HG03460 (cell line): Measurements from ENCODE around the gene HIVEP3.

ENCODE experiments used
- ATAC-seq: cut with Tn5 transposase; IDR thresholded peaks from one replicate; pipeline ENCODE4 v1.9.1; 2021; ENCODE audit not compliant: unreplicated experiment

Gene HIVEP3

DNA sequence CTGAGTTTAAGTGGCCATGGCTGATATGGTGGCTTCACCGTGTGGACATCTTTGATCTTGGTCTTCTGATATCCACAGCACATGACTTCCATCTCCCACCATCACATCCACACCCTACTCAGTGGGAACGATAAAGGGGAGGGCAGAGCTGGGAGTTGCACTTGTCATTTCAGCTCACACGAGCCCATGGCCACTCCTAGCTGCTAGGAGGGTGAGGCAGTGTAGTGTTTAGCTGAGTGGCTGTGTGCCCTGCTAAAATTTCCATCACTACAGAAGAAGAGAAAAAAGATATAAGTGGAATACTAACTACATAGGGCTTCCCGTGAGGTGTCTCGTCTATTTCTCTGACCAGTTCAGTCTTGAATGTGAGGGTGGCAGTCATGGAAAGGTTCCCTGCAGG lies 310.9 kb downstream of the HIVEP3 start:
- no peak for ATAC-seq

DNA sequence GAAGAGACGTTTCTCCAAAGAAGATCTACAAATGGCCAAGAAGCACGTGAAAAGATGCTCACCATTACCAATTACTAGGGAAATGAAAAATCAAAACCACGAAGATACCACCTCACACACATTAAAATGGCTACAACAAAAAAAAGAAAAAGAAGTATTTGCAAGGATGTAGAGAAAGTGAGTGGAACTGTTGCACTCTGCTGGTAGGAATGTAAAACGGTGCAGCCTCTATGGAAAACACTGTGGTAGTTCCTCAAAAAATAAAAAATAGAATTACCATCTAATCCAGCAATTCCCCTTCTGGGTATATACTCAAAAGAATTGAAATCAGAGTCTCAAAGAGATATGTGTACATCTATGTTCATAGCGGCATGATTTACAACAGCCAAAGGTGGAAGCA lies 318.8 kb downstream of the HIVEP3 start:
- no peak for ATAC-seq

DNA sequence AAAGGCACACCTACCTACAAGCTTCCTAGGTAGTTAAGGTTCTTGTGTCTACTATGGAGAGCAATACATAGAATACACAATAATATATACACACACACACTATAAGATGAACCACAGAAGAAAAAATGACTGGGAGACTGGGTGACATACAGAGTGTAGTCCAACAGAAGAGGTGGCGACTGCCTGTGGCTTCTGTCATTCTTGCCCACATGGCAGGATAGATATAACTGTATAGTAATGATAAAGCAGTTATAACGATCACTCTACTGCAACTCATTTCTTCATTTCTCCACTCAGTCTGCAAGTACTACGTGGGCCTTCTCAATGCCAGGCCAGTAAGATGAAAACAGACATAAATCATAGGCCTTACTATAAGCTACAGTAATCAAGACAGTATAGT lies 320.4 kb downstream of the HIVEP3 start:
- no peak for ATAC-seq

DNA sequence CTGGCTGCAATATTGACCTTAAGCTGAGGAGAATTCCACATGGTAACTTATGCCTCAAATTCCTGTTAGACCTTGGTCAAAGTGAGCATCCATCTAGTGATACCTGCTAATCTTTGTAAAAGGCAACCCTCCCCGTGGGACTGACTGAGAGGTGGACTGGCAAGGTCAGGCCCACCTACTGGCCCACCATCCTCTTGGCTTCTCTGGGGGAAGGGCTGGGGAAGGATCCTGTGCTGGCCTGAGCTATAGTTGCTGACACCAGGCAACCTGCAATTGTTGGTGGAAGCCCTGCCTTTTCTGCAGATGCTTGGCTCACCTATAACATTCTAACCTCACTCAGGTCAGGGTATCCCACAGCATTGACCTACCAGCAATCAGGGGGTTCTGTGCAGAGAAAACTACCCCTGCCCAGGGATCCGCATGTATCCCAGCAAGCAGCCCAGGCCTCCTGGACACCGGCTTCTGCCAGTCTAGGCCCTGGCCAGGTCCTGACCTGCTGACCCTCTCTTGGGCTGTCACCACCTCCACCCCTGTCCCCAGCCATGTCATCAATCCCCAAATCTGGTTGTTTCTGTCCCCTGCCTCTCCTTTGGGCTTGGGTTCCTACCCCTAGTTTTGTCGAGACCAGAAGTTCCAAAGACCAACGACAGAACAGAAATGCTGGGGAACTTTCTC lies 326.1 kb downstream of the HIVEP3 start:
- ATAC-seq, result no peak

DNA sequence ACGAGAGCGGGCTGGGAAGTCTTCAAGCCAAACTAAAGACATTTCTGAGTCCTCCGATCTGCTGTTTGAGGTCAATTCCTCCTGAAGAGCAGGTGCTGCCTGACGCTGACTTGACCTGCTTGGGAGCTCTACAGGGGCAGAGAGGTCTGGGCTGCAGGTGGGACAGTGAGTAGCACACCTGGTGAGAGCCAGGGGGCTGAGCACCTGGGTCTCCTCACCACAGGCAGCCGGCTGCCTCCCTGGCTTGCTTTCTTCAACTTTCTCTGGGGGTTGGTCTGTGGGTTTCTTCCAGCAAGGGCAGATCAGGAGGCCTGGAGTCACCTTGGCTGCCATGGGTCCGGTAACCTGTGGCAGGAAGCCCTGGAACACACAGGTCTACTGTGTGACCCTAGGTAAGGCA lies 326.8 kb downstream of the HIVEP3 start:
- no peak for ATAC-seq

DNA sequence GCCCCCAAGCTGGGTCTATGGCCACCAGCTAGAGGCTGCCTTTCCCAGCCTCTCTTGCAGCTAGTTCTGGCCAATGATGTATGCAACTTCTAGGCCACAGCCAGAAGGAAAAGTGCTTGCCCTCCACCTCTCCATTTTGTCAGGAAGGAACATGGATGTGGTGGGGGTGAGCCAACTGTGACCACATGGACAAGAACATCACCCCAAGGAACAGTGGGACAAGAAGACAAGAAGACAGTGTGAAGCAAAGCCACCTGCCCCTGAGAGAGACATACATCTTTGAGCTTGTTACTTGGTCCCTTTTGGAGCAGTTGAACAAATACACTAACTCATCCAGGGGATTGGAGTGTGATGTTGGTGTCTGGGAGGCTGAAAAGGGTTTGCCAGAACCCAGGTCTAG lies 328.4 kb downstream of the HIVEP3 start:
- no peak for ATAC-seq

DNA sequence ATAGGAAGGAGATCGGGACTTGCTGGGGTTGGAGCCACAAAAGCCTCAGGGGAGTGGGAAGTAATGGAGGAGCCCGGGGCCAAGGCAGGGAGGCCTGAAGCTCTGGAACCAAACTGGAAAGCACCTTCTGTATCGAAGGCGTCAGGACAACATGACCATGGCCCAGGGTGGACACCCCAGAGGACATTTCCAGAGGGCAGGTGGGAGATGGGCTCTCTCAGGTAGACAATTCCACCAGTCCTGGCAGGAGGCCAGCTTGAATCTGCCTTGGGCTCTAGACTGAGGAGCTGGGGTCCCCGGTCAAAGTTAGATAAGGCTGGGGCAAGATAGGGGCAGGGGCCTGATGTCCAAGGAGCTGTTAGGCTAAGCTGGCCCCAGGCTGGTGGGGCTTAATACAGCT lies 329.3 kb downstream of the HIVEP3 start:
- no peak for ATAC-seq

DNA sequence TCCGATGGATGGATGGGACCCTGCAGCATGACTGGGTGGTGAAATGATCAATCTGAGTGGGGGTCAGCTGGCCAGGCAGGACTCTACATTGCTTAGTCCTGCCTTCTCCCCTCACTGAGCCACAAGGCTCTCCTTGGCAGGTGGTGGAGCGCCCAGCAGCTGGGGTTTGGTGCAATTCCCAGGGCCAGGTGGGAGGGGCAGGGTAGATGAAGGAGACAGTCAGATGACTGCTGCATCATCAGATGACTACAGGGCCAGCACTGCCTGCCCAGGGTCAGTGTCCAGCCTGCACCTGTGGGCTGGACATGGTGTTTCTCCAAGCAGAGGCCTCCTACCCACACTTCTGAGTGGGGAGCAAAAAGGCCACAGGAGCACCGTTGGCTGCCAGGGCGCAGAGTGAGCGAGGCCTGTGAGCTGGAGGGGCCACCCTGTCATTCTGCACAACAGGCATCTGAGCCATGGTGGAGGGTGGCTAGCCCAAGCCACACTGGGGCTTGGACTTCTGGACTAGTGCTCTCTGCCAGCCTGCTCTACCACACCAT lies 330.3 kb downstream of the HIVEP3 start:
- ATAC-seq, result no peak

DNA sequence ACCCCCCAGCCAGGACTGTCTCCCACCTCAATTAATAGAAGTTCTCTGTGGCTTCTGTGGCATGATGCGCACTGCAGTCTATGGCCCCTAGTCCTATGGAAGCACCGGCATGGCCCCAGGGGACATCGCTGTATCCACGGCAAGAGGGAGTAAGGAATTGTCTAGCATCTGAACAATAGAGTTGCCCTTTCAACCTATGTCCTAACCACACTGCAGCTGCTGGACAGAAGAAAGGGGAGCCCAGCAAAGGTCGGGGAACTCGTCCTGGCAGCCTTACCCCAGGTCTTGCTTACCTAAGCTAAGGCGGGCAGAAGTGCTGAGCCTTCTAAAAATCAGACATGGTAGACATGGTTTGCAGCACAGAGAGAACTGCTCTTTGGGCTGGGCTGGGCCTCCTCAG lies 330.9 kb downstream of the HIVEP3 start:
- no peak for ATAC-seq

DNA sequence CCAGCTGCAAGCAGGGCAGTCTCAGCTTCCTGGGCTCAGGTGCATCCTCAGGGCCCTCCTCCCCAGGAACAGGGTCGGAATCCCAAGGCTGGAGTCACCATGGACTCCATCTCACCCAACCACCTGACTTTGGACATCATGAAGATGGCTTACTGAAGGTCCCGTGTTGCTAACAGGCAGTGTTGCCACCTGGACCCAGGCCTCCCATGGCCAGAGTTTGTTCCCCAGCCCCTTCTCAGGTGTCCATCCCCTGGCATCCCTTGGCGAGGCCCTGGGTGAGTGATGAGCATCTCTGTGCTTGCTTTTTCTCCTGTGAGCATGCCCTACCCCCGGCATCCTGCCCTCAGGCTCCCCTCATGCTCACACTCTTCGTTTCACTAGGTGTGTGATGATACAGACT lies 332.5 kb downstream of the HIVEP3 start:
- ATAC-seq, result no peak

DNA sequence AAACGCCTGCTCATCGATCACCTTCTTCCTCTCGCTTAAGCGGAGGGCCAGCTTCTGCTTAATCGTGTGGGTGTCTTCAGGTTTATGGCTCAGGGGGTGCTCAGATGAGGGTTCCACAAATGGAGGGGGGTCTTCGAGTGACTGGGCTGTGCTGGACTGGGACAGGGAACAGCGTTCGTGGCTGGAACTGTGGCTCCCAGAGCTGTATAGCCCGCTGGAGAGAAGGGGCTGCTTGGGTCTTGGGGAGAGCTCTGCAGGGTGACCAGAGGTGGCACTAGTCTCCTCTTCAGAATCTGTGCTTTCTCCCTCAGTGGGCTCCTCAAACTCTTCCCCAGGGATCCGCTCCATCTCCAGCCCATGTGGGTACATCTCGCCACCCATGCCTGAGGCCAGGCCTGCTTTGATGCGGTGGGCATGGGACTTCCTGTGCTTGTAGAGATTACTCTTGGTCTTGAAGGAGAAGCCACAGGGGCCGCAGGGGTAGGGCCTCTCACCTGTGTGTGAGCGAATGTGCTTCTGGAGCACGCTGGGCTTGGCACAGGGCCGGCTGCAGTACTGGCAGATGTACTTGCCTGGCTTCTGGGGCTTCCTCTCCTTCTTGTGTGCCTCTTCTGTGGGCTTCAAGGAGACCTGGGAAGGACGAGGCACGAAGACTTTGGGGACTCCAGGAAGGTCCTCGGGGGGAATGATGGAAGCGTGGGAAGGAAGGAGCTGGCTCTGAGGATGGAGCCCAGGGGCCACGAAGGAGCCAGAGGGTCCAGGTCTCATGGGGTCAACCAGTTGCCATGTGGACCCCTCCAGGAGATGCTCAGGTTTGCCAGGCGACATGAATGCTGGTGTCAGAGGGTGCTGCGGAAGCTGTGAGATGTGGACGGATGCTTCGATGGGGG lies 334.8 kb downstream of the HIVEP3 start:
- ATAC-seq, result no peak

DNA sequence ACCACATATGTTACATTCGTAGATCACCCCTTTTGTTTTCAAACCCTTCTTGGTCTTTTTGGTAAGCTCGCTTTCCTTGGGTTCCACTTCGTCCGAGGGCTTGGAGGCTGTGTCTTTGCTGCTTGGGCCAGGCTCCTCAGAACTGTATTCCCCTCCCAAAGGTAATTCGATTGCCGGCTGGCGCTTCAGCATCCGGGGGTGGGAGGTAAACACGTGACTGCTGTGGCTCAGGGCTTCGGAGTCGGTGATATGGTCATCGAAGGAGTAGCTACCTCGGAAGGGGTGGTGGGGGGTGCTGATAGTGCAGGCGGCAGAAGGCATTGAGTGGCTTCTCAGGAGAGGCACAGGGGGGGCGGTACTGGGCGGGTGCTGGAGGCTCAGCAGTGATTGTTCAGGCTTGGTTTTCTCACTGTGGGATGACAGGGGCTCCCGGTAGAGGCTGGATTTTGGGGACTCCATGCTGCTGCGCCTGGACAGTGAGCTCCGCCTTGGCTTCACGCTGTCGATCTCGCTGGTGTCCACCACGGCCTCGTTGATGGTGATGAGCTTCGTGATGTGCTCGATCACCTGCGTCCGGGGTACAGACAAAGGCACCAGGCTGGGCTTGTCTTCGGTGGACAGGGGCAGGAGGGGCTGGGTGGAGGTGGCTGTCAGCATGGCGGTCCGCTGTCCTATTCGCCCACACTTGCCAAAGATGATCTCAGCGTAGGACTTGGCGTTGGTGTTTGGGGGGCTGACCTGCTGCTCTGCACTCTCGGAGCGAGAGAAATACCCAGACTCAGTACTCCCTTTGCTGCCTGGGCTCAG lies 335.7 kb downstream of the HIVEP3 start:
- no peak for ATAC-seq

DNA sequence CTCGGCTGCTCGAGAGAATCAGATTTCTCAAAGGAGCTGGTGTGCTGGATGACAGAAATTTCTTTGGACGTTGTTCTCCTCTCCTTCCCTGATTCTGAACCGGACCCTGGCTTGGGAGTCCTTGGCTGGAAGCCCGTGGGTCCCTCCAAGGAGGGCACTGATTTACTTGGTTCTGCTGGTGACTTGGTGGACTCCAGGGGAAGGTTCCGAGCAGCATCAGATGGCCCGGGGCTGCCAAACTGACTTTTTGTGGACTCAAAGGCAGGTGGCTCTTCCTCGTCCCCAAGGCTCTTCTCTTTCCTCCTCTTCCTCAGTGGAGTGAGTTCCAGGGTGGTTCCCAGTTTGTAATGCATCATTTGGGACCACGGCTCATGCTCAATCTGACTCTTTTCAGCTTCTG lies 336.4 kb downstream of the HIVEP3 start:
- ATAC-seq, result no peak

DNA sequence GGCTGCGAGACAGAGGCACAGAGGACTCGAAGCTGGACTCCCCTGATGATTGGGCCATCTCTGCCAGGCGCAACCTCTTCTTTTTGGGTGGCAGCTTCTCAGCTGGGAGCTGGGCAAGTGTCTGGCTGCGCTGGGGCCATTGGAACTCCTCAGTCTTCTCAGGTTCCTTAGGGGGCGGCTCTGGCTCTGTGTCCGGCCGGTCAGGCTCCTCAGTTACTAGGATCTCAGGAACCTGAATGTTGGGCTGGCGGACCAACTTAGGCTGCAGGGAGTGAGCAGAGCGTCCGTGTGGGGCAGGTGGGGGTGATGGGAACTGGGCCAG lies 336.8 kb downstream of the HIVEP3 start:
- ATAC-seq, result no peak

DNA sequence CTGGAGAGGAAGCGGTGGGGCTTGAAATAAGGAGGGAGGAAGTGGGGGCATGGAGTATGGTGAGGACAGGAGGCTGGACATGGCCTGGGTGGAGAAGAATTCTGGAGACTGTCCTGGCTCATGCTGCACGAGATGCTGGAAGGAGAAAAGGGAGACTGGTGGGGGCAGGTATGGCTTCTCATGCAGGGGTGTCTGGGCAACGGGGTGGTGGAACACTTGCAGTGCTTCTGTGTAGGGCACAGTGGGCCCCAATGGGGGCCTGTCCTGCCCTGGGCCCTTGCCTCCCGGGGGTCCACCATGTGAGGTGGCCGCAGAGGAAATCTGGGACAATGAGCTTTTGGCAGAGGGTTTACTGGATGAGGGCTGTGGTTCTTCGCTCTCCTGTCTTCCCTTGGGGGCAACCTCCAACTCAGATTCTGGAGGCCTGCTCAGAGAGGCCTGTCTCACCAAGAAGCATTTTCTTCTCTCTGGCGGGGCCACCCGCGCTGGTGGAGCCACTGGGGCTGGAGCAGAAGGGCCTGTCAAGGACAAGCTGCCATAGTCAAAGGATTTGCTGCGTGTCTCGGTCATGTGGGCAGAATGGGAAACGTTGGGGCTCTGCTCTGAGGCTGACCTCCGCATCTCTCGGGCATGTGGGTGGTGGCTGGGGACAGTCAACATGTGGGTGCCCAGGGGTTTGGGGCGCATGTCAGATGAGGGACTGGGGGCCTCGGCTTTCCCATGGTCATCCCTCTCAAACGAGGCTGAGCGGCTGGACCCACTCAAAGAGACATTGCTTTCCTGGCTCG lies 337.3 kb downstream of the HIVEP3 start:
- ATAC-seq, result no peak

DNA sequence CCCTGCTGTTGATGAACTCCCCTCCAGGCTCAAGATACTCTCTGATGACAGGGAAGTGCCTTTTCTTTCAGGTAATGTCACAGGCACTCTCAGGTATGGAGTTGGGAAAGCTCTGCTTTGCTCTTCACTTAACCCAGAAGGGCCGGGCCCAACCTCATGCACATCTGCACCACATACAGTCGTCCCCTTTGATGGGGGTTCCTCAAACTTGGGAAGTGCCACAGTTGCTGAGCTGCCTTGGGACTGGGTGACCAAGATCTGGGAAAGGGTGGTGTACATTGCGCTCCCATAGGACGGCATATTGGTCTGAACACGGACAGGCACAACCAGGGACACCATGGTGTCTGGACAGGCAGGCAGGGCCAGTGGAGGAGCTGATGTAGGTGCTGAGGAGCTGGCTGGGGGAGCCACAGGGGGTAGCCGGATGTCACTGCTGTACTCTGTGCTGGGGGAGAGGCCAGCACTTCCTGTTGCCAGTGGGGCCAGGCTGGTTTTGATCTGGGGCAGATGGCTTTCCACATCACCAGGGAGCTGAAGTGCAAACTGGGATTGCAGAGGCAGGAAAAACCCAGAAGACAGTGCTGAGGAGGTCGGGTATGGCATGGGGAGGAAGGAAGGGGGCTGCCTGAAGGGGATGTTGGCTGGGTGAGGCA lies 338.1 kb downstream of the HIVEP3 start:
- no peak for ATAC-seq

DNA sequence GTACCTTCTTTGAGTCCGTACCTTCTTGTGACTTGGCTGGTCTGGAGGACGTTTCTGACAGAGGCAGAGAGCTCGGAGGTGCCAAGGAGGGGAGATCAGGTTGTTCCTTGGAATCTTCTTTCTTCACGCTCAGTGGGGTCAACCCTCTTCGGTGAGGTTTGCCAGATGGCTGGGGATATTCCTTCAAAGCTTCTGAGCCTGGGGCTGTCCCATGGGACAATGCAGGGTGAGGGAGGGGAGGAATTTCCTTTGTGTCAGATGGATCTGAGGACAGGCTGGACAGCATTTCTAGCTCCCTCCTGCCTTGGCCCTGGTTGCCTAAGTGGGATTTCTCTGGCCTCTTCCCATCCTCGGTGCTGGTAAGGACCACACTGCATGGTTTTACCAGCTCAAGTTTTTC lies 338.7 kb downstream of the HIVEP3 start:
- no peak for ATAC-seq

DNA sequence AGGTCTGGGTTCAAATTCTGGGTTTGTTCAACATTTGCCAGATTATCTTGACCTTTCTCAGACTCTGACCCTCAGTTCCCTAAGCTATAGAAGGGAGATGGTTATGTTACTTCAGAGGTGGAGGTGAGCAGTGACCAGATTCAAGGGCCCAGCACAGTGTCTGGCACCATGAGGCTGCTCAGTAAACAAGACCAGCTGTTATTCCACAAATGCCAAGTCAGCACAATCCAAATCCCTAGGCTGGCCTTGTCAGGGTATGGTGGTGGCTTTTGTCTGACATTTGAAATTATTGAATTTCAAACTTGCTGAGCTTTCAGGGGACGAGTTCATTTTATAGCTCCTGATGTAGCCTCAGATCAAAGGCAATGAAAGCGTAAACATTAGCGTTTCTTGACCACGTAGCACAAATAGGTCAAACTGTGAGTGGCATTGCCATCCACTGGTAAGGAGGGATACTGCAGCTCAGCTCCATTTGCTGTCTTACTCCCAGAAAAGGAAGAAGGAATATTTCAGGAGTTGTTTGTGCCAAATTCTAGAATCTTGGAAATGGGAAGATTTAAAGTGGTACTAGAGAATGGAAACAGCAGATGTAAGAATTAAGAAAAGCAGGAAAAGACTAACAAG lies 339.9 kb downstream of the HIVEP3 start:
- no peak for ATAC-seq

DNA sequence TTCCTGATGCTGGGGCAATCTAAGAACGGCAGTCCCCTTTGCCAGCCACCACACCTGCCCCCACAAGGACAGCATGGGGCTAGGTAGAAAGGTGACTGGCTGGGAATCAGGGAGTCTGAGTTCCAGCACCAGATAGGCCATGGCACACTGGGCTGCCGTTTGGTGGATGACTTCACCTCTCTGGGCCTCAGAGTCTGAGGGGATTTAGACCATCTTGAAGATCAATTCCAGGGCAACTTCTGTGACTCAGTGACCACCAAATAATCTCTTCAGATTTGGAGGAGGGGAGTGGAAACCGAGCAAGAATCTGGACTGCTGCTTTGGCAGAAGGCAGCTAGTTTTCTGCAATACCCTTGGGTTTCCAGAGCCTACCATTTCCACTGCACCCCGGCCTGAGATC lies 342.1 kb downstream of the HIVEP3 start:
- no peak for ATAC-seq

DNA sequence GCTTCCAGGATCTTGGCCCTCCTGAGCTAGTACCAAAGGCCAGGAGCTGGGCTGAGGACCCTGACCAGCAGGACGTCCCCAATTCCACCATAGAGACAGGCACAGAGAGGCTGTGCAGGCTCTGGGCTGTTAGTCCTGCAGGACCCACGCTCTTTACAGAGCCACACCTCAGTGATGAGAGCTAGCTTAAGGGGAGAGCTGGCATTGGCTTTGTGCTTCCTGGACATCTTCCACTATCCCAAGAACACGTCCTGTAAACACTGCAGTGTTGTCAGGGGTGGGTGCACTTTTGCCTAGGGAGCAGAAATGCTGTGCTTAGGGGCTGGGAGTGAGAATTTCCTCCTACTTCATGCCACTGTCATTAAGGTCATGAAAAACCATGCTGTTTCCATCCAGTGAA lies 342.5 kb downstream of the HIVEP3 start:
- no peak for ATAC-seq
